G401.6 (cell line): ENCODE measurements around the gene NUAK1.
A peak's percentile ranks its signal among the peaks of the same experiment; 100 is the strongest.
"Not testable (repeated sequence)": the region's sequence is repeated elsewhere in the genome, so short reads cannot be mapped to it uniquely, and the experiment has no call there.

Source experiments
- FAIRE-seq: peaks from 2 replicates; lab custom pipeline; 2012; peaks lifted over from hg19 to GRCh38; lab: Jason Lieb, UNC

NUAK1 gene

GRCh38 chr12:106146987-106147386, 8.2 kb upstream of the NUAK1 start:
- FAIRE-seq, result no peak

DNA sequence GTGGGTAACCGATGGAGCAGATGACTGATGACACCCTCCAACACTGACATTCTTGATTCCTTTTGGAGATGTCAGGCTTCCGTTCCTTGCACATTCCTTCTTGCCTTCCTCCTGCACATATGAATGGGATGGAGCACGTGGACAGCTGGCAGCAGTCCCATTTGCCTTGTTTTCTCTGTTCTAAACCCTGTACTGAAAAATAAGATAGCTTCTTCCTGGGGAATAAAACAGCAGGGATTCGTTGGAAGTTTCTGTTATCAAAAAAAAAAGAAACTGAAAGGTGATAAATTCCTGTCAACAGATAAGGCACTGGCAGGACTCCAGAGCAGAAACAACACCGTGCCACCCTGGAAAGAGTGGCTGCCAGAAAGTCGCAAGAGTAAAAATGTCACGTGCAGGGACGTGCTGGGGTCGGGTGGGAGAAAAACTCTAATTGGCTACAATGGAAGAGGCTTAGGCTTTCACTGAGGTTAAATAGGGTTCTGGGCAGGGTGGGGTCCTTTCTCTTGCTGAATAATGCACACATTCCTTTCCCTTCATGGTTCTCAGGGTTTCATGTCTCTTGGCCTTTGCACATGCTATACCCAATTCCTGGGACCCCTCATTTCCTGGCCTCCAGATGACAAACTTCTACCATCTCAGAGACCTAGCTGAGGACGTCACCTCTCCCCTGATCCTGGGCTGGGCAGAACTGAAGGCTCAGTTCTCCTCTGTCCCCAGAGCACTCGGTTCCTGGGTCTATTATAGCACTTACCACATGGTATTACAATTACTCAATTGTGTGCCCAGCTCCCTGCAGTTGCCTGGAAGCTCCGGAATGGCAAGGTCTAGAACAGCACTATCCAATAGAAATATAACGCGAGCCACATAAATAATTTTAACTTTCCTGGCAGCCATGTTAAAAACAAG, 7.0 kb upstream of the NUAK1 start:
- no peak for FAIRE-seq

DNA sequence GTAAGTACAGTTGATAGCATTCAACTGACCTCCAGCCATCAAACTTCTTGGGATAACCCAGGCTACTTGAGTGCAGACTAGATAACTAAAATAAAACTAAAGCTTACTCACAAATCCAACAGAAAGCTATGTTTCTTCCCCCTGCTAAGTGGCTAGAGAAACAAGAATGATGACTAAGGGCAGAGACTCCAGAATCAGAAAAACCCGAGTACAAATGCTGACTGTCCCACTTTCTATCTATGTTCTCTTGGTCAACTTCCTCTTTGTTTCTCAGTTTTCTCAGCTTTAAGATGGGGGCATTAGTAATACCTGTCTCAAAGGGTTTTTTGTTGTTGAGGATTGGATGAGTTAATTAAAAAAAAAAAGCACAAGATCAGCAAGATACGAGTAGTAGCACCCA, 6.1 kb upstream of the NUAK1 start:
- no peak for FAIRE-seq

- no peak for FAIRE-seq
Observed at GRCh38 chr12:106142591-106143261, 4.0 kb upstream of the NUAK1 start.

- not testable (repeated sequence) for FAIRE-seq
Observed at GRCh38 chr12:106141920-106142319, 3.2 kb upstream of the NUAK1 start.

DNA sequence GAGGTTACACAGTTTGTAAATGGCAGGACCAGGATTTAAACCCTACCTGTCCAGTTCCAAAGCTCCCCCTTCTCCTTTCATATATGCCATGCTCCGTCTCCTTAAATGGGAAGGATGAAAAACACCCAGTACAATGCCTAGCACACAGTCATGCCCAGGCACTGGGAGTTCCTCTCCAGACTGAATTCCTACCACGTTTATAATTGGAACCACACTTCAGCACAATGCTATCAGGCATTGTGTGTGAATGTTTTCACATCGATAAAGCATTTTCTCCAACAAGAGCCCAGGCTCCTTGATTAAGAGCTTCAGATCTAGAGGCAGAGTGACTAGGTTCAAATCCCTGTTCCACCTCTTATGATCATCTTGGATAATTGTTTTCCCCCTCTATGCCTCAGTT, 2.7 kb upstream of the NUAK1 start:
- FAIRE-seq, result no peak

DNA sequence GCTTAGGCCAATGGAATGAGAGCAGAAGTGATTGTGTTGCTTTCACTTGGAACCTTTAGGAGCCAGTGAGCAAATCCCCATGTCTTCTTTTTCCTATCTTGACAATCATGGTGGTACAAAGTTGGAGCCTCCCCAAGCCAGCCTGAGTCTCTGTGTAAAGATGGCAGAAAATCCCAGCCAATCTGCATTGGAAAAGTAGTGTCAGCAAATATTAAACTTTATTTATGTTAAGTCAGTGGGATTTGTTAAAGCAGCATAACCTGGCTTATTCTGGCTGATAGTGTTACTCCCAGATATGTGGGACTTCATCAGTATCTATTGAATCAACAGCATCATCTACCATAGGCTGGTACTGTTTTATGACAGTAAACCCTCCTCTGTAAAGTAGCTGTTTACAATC, 2.2 kb upstream of the NUAK1 start:
- FAIRE-seq, result no peak

DNA sequence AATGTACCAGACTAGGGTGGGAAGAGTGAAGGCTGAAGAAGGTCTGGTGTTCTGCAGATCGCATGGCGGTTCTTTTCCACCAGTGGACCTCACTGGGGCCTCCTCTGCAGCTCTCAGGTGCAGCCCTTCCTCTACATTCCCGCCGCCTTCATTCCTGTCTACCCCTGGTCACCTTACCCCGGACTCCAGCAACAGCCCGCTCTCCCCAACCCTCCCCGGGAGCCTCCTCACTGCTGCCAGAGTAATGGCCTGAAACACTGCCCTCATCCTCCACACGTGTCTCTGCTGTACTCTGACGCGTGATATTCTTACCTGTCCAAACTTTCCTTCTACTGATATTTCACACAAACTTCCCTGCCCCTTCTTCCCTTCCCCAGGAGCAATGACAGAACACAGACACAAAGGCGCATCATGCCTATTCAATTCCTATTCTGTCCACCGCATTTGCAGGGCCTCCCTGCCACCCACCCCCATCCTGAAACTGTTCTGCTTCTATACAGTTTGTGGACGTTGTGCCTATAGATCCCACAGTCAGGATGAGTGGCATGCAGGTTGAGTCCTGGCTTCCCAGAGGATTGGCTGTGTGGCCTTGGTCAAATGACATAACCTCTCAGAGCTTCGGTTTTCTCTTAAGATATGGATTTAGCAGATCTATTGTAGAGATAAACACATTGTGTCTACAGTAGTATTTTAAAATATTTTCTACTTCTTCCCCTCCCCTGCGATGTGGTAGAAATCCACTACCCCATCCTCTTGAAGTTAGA, 1.7 kb upstream of the NUAK1 start:
- no peak for FAIRE-seq

DNA sequence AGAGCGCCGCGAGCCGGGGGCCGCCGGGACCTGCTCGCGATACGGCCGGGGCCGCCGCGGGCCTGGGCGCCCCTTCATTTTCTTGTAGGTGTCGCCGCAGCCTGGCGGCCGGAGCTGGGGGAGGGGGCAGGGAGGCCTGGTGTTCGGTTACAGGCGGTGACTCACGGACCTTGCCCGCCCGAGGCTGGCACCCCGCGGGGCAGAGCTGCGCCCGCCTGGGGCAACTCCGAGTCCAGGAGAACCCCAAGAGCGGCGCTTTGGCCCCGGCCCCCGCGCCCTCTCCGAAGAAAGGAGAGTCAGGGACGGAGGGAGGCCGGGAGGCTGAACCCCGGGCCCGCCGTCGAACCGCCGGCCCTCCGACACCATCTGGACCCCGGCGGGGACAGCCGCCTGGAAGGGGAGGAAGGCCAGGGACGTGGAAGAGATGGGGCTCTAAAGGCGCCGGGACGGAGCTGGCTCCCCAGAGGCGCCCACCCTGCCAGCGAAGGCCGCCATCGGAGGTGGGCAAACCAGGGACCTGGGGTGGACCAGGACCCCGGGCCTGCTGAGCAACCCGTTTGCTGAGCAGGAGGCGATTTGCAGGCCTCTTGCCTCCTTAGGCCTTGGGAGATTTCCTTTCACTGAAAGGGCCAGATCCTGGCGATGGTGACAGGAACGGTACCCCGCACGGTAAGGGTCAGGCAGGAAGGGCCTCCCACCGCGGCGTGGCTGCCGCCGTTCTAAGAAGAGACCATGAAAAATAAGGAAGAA, 843 bp upstream of the NUAK1 start:
- no peak for FAIRE-seq

GRCh38 chr12:106138357-106138632, 459 bp downstream of the NUAK1 start:
- no peak for FAIRE-seq

GRCh38 chr12:106137530-106138356, 1.0 kb downstream of the NUAK1 start:
- no peak for FAIRE-seq

GRCh38 chr12:106136263-106136662, 2.5 kb downstream of the NUAK1 start:
- peak; percentile 97 for FAIRE-seq

- FAIRE-seq, result no peak
Observed at GRCh38 chr12:106135781-106136180, 3.0 kb downstream of the NUAK1 start.

GRCh38 chr12:106135075-106135474, 3.7 kb downstream of the NUAK1 start:
- no peak for FAIRE-seq

GRCh38 chr12:106134294-106134949, 4.3 kb downstream of the NUAK1 start:
- FAIRE-seq, result no peak

DNA sequence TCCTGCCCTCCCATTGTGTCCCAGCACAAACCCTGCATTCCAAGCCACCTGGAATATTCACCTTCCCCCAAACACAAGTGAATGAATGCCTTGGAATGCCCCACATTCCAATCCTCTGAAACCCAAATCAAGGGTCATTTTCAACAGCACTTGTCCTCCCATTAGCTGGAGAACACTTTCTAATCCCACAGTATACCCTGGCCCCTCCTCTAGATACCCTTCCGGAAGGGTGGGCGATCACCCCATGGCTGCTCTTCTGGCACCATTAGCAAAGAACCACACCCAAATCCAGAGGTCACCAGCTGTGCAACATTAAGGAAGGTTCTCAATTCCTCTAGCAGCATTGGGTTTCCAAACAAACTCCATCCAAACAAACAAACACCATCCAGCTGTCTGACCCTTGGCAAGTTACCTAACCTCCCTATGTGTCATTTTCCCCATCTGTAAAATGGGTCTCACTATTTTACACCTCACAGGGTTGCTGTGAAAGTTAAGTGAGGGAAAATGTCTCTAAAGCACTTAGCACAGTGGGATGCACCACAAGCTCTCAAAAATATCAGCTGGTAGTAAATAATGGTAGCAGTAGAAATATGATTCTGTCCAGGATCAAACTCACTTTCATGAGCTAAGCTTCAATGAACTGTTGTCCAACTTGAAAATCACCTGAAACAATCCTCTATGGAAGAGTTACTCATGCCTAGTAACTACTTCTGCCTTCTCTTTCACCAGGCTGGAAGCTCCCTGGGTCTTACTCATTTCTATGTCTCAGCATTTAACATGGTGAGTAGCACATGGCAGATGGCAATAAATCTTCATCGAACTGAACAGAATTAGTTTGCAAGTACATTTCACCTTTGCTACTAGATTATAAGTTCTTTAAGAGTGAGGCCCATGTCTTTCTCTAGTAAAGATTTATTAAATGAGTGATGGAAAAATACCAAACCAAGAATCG, 5.3 kb downstream of the NUAK1 start:
- FAIRE-seq, result no peak

- no peak for FAIRE-seq
Observed at GRCh38 chr12:106132175-106133135, 6.3 kb downstream of the NUAK1 start.

DNA sequence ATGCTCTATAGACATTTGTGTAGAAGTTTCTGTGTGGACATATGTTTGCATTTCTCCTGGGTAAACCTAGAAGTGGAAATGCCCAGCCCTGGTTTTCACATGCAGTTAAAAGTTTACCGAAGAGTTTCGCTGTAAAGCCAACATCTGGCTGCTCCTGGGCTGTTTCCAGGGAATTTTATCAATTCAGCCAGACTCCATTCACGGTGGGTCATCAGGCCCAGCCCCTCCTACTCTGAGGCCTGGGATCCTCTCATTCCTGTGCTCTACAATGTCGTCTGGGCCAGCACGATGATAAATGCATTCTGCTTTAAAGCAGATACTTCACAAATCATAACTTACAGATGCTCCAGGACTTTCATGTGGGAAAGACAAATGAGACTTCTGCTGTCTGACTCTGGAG, 7.1 kb downstream of the NUAK1 start:
- no peak for FAIRE-seq
